22Rv1 (cell line): ENCODE data around the gene NLRC5.

Experiments used
- CTCF ChIP-seq: fragments of 450-650 bp; IDR thresholded peaks from 2 replicates; pipeline ENCODE4 v1.5.1; 2017; ENCODE audit warnings: mild to moderate bottlenecking
- ZFX ChIP-seq: fragments of 450-650 bp; IDR thresholded peaks from 2 replicates; pipeline ENCODE4 v1.6.1; 2017; ENCODE audit warnings: antibody characterized with exemption, borderline replicate concordance

GRCh38 chr16:57127836-57128235 lies 138.5 kb downstream of the NLRC5 start:
- TF ChIP-seq CTCF (no peak), ZFX (no peak)
